Esophagus mucosa (tissue), 1 donor: ENCODE measurements around the gene MYOG. TPM values are rescaled to one million over a fixed set of nuclear protein-coding genes. Genes with fewer than 3 reads are reported as not detected.

Source experiments
- ATAC-seq: fragments of 200-7000 bp; cut with Tn5 transposase; one replicate; pipeline ENCODE4 v1.9.1; 2020
- total RNA-seq: library from RNA; stranded (reverse); gene quantifications from one replicate; pipeline ENCODE4 v1.2.4, GENCODE V29; 2023
- donor health status: DM: yes; HTN: yes; CAD: no.

The MYOG gene
- total RNA-seq, 1 donor from 2014 or later, result not detected

DNA sequence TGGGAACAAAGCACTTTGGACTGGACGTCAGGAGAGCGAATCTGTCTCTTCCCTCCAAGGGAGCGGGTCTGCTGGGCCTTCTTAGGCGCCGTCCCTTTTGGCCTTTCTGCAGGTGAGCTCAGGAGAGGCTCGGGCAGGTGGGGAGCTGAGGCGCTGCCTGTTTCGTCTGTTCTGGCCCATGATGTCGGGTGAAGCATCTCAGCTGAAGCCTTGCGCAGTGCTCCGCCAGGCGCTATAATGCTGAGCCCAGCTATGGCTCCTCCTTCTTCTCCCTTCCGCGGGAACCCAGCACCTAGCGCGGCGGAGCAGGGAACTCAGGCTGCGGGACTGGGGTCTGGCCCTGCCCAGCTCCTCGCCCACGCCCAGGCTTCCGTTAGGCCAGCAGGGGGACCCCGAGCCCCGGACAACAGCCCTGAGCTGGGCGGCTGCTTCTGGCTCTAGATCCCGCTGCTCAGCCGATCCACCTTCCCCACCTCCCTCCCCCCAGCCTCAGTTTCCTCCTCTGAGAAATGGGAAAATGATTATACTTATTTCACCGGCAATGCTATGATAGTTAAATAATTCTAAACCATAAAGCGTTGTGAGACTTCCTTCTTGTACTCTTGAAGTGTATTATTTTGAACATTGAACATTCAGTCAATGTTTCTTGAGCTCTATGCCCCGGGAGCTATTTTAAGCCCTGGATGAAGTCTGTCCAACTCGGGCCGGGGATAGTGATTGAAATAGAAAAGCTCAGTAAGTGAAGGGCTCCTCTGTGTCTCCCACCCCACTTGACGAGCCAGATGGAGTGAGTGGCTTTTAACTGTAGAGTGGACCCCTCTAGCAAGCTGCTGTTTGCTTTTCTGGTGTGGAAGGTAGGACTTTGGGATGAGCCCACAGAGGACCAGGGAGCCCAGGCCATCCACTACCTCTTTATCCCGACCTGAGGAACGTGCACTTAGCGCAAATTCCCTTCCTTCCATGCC, 32.1 kb upstream of the MYOG start:
- ATAC-seq, result peak; percentile 60

DNA sequence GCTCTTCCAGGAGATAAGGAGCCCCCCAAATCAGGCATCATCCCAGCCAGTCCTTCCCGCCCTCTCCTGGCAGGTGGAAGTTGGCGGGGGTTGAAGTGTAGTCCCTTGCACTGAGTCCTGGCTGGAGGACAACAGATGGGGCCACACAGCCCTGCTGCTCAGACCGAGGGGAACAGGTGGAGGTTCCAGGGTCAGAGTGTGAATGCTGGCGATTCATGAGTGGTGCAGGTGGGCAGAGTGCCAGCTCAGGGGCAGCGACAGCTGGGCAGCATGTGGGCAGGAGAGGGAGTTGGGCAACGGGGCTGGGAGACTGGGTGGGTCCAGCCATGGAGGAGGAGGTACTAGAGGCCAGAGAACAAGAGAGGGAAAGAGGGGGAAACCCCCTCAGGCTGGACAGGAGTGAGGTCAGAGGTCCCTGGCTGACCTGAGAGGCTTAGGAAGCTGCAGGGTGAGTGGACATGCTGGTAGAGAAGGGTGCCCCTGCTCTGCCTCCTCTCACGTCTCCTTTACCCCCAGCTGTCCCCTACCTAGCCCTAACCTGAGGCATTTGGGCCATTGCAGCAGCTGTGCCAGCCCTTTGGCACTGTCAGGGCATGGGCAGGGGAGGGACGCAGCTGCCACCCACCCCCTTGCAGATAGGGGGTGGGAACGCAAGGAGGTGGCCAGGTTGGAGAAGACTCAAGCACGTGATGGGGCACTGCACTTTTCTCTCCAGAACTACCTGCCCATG, 30.4 kb upstream of the MYOG start:
- ATAC-seq, result no peak

DNA sequence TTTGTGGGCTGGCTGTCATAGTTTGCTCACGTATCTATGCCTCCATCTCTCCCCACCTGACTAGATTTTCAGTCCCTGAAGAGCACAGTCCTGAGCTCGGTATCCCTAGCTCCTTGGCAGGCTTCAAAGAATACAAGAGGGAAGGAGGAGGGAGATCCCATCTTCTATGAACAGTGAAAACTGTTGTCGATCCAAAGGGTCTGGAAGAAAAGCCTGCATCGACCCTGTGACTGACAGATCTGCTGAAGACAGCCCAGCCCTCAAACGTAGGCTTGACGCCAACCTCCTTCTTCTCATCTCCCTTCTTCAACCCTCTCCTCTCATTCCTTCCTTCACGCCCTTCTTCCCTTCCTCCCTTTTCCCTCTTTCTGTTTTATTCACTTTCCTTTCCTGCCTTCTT, 28.4 kb upstream of the MYOG start:
- ATAC-seq, result no peak

DNA sequence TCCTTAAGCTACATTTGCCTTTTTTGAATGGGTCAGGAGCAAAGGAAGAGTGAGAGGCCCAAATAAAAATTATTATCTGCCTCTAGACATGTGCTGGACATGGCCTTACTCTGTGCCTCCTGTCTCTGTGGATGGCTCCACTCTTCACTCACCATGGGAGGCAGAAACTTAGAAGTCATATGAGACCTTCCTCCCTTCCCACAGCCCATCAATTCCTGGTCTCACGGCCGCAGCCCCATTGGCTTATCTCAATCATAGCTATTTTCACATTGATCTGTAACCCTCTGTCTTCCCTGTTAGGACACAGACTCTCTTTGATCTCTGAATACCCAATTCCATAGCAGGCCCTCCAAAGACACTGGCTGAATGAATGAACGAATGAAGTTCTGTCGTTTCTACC, 27.5 kb upstream of the MYOG start:
- no peak for ATAC-seq

DNA sequence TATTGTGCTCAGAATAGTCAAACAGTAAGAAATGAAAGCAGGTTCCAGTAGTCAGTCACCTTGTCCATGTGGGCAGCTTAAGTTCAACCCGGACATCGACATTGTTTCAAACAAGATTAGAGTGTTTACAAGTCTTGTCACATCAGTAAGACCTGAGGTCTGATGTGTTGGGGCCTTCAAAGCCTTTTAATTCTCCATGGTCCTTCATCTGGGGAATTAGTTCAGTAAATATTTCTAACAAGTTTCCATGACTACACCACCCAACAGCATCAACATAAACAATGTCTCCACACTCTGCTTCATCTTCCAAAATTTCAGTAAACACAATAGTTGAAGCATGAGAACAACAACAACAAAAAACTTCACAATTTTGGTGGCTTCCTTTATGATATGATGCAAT, 26.7 kb upstream of the MYOG start:
- ATAC-seq, result no peak

DNA sequence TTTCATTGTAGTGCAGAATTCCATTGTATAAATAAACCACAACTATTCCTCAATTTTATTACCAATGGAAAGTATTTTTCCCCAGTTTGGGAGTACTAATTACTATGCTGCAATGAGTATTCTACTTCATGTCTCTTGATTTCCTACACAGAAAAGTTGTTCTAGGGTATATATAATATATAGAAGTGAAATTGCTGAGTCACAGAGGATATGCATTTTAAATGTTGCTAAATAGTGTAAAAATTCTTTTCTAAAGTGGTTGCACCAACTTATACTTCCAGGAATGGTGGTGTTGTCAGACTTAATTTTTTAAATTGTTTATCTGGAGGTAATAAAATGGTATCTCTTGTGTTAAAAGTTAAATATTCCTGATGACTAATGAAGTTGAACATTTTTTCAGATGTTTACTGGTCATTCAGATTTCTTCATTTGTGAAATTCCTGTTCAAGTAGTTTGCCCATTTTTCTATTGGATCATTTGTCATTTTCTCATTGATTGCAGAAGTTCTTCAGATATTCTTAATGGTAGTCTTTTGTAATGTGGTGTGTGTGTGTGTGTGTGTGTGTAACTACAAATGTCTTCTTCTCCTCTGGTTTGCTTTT, 19.1 kb upstream of the MYOG start:
- no peak for ATAC-seq

DNA sequence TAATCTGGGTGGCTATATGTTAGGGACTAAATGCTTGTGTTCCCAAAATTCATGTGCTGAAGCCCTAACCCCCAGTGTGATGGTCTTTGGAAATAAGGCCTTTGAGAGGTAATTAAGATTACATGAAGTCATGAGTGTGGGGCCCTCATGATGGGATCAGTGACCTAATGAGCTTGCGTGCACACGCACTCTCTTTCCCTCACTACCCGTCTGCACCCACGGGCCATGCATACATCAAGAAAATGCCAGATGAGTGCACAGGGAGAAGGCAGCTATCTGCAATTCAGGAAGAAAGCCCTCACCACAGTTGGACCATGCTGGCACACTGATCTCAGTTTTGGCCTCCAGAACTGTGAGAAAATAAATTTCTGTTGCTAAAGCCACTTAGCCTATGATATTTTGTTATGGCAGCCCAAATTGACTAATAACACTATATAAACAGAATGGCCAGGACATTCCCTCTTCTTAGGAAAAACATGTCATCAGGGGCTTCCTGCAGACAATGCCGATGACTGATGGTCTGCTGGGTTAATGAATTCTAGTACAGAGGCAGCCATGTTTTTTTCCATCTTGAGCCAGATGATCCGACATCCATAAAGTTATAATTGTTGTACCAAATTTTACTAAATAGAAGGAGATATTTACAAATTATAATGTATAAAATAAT, 18.1 kb upstream of the MYOG start:
- no peak for ATAC-seq

DNA sequence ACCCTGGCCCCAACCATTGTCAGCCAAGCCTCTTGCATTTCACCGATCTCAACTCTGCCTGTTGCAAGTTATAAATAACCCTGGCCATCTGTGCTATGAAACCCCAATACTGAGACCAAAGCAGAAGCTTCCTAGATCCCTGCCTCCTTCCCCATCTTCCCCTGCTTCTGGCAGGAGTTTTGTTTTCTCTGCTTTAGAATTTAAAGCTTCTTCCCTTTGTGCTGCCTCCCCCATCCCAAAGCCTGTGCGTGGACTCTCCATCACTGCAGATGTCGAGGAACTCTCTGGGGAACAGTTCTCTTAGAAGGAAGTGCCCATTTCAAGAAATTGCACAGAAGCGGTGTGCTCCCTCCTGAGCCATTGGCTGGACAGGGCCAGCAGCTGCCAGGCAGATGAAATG, 17.4 kb upstream of the MYOG start:
- ATAC-seq, result no peak

DNA sequence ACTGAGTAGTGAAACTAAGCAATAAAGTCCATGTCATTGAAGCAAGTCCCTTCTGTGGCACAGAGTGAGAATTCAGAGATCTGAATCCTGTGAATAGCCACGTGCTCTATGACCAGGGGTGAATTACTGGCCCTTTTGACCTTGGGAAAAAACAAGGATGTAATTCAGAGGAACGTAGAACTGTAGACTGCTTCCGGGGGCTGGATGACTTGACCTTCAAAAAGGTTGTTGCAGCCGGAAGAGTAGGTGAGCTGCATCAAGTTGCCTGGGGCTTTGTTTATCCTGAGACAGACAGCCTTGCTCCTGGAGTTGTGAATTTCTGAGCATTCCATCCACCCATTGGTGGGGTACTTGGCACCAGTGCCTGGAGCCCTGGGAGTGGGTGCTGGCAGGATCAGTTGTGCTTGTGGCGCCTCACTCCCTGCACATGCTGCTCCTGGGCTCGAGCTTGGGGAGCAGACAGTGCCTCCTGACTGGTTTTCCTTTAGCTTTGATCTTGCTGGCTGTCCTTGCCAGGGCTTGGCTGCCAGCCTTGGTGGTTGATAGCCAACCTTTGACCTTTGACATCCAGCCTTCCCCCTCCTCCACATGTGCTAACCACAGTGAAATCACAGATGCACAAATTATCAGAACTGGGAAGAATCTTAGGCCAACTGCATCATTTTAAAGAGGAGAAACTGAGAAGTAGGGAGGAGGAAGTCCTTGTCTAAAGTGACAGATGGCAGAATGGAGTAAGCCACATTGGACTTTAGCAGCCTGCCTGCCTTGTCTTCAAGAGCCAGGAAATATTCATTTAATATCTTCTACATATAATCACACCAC, 16.2 kb upstream of the MYOG start:
- ATAC-seq, result no peak

DNA sequence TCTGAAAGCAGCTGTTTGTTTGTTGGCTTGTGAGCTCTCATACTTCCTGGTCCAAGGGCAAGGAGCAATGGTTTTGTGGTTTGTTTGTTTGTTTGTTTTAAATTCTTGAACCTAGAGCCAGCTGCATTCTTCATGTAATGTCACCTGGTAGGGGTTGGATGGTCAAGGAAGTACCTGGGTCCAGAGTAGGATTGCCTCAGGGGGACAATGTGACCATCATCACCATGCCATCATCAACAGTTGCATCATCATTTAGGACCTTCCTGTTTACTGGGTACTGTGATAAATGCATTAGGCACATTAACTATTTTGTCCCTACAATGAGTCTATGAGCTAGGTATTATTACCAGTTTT, 14.7 kb upstream of the MYOG start:
- ATAC-seq, result peak; percentile 71

DNA sequence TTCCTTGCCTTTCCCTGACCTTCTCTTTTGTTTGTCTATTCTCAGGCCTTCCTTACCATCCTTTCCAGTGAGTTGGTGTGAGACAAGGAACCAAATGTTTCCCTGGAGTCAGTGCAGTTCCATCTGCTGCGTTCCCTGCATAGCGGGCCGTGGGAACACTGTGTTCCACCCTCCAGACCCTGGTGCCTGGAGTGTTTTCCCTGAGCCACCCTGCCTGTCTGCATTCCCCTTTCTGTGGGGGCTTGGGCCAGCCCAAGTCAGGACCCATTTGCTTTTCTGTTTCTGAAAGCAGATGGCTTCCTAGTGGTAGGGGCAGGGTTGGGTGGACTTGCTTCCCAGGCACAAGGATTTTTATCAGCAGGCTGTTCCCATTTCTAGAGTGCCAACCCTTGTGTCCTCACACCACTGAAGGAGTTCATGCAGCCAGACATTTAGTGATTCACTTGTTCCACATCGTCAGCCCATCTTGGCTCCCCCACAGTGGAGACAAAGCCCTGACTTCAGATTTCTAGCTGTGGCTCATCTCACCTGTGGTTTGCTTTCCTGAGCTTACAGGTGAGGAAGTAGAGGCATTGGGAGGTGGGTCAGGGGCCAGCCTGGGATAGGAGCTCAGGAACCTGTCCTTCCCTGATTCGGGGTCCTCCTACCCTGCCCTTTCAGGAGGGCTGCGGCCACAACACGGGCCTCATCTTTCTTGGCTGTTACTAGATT, 14.1 kb upstream of the MYOG start:
- ATAC-seq, result no peak

DNA sequence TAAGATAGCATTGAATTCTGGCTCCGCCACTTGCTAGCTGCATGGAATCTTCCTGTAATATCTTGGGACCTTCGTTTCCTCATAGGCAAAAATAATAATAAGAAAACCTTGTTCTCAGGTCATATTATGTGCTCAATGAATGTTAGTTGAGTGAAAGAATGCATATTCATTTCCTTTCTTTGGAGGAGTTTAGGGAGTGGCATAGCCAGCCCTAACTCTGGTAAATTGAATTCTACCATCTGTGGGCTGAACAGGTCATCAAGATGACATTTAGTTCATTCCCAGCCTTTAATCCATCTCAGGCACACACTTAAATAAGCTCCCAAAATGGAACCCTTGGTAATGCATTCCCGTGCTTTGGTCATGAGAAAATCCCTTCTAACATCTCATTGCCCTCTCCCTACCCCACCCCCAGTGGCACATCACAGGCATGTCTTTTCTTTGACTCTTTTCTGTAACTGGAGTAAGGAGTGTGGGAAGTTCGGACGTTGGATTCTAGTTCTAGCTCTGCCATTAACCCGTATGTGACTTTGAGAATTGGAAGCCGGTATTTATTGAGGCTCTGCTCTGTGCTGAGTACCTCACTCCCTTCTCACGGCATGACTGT, 13.2 kb upstream of the MYOG start:
- no peak for ATAC-seq

DNA sequence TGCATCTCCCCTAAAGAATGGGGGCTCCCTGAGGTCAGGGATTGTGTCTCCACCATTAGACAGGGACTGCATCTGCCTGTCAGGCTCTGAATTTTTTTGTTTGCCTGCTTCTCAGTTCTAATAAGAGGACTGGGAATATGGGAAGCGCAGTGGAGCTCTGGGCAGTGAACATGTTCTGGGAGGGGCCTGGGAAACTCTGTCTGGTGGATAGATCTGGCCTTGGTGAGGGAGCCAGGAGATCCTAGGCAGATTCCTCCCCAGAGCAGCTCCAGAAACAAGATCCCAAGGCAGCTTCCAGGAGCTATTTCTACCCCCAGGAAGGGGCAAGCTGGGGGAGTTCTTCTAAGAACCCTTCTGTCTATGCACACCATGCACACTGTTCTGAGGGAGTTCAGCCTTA, 12.6 kb upstream of the MYOG start:
- no peak for ATAC-seq

DNA sequence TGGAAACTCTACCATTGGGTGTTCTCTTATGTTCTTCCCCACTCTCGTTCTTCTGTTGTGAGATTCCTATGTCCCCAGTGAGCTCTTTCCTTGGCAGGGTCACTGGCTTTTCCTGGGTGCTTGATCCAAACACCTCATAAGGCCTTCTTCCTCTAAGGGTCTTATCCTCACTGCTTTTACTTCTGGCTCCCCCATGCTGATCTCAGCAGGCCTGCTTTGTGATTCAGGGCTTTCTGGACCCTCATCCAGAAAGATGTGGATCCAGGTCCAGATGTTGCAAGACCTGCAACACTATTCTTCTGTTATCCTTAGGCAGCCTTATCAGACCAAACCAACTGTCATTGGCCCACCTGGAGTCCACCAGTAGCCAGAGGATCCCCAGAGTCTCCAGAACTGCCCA, 11.2 kb upstream of the MYOG start:
- no peak for ATAC-seq

DNA sequence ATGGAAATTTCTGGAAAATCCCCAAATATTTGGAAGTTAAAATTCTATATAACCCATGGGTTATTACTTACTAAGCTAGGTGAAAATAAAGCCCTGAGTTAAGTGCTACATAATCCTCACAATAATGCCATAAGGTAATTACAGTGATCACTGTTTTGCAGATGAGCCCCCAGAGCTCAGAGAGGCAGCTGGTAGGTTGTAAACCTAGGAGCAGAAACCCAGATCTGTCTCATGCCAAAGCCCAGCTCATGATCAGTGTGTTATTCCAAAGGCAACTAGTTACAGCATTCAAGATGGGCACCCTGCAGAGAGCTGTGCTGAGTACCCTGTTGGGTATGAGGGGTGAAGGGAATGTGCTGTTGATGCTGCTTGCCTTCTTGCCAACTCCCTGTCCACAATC, 10.8 kb upstream of the MYOG start:
- no peak for ATAC-seq

DNA sequence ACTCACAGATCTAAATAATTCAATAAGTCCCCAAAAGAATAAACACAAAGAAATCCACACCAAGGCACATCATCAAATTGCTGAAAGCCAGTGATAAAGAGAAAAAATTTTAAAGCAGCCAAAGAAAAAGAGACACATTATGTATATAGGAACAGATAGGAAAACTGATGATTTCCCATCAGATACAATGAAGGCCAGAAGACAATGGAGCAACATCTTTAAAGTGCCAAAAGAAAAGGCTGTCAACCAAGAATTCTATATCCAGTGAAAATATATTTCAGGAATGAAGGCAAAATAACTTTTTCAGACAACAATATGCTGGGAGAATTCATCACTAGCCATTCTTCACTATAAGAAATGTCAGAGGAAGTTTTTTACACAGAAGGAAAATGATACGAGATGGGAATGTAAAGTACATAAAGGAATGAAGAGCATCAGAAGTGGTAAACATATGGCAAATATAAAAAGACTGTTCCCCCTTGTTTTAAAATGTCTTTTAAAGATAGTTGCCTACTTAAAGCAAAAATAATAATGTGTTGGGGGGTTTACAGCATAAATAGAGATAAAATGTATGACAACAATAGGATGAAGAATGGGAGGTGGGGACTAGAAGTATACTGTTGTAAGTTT, 9.4 kb upstream of the MYOG start:
- ATAC-seq, result no peak

DNA sequence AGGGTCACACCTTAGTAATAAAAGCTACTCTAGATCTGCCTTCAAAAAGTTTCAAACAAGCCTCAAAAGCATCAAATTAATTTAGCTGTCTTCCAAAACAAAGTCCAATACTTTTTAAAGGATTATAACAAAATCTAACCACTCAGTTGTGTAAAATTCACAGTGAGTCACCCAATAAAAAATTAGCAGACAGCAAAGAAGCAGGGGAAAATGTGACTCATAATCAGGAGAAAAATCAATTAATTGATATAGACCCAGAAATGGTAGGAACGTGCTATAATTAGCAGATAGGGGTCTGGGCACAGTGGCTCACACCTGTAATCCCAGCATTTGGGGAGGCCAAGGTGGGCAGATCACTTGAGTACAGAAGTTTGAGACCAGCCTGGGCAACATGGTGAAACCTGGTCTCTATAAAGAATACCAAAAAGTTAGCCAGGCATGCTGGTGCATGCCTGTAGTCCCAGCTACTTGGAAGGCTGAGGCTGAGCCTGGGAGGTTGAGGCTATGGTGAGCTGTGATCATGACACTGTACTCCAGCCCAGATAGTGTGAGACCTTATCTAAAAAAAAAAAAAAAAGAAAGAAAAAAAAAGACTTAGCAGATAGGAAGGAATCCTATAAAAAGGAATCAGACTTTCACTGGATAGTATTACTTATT, 8.1 kb upstream of the MYOG start:
- ATAC-seq, result no peak

DNA sequence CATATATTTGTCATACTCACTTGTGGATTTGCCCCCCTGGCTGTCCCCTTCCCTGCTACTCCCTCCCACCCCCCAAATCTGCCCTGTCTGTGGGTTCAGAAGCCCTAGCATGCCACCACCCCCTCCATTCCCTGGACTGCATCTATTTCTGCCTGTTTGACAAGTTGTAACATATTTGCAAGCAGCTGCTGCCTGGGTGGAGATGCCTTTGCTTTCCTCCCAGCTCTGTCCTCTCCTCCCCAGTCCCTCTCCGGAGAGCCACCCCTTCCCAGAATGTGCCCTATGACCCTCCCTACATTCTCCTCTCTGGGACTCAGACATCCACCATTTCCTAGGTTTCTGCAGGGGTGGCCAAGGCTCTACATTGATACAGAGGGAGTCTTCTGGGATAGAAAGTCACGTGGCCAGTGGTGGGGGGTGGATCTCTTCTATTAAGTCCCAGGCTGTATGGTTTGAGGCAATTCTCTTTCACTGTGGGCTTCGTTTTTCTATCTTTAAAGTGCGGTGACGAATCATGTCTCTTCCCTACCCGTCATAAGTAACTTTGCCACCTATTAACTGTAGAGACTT, 6.0 kb upstream of the MYOG start:
- no peak for ATAC-seq

DNA sequence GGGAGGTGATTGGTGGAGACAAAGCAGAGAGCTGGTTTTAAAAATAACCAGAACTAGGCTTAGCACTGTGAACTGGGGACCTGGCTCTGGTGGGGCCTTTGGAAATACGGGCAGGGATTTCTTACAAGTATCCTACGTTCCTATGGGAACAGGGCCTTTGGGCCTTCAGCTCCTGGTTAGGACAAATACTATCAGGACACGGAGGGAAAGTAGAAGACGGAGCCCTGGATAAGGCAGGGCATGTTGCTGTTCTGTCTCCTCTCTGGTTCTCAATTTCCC, 5.3 kb upstream of the MYOG start:
- ATAC-seq, result no peak
